CD4-positive, alpha-beta T cell treated with Interleukin-1 beta for 1 hour (primary cell): ENCODE results near the gene TMEM213.
A peak's percentile ranks its signal among the peaks of the same experiment; 100 is the strongest.

Experiments
- DNase-seq, 2 donors: peaks; one replicate each; pipeline ENCODE4 v3.0.0-alpha.2; 2020 to 2022

The TMEM213 gene

GRCh38 chr7:138843632-138844580 lies 46.1 kb downstream of the TMEM213 start:
- DNase-seq: no peak

GRCh38 chr7:138845711-138846110 lies 47.9 kb downstream of the TMEM213 start:
- DNase-seq: no peak

DNA sequence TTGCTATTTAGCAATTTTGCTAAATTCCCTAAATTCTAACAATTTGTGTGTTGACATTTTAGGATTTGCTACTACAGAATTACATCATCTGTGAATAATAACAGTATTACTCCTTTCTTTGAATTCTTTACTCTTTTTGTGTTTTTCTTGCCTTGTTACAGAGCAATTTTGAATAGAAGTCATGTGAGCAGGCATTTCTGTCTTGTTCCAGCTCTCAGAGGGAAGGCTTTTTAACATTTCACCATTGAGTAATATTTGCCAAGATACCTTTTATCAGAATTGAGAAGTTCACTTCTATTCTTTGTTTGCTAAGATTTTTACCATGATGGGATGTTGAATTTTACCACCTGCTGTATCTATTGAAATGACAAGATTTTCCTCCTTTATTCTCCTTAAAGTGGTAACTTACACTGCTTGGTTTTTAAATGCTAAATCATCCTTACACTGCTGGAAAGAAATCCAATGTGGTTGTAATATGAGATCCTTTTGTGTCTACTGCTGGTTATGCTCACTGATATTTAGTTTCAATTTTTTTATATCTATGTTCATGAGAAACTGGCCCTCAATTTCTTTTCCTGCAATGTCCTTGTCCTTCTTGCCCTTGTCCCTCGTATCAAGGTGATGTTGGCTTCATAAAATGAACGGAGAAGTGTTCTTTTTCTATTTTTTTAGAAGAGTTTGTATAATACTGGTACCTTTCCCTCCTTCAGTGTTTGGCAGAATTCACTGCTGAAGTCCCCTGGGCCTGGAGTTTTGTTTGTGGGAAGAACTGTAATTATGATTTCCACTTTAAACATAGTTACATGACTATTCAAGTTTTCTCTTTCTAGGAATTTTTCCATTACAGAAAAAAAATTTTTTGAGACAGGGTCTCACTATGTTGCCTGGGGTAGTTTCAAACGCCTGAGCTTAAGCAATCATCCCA lies 50.5 kb downstream of the TMEM213 start:
- DNase-seq: no peak

GRCh38 chr7:138849701-138850100 lies 51.9 kb downstream of the TMEM213 start:
- no peak for DNase-seq

- DNase-seq: no peak
These were observed 54.7 kb downstream of the TMEM213 start for GRCh38 chr7:138852469-138852868.

GRCh38 chr7:138853448-138853847 lies 55.7 kb downstream of the TMEM213 start:
- no peak for DNase-seq

GRCh38 chr7:138854115-138854645 lies 56.4 kb downstream of the TMEM213 start:
- DNase-seq: no peak

GRCh38 chr7:138857728-138858127 lies 59.9 kb downstream of the TMEM213 start:
- no peak for DNase-seq

DNA sequence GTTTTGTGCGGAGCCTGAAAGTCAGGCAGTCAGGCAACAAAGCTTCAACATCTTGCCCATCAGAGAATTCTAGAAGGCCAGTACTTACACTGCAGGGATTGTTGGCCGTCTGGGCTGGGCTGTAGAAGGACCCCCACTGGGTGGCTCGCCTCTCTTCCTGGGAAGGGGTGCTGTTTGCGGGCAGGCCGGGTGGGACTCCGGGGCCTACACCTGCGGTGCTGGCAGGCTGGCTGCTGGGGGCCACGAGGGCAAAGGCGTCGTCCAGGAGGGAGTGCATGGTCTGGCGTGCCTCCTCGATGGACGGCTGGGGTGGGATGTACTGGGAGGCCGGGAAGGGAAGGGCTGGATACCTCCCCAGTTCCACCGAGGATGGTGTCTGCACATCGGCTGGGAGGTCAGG lies 63.3 kb downstream of the TMEM213 start:
- DNase-seq: no peak

- no peak for DNase-seq
These were observed 66.1 kb downstream of the TMEM213 start for GRCh38 chr7:138863931-138864330.

- no peak for DNase-seq
These were observed 66.9 kb downstream of the TMEM213 start for GRCh38 chr7:138864667-138865066.

GRCh38 chr7:138865843-138866242 lies 68.0 kb downstream of the TMEM213 start:
- peak; percentile 22 to 39 for DNase-seq

DNA sequence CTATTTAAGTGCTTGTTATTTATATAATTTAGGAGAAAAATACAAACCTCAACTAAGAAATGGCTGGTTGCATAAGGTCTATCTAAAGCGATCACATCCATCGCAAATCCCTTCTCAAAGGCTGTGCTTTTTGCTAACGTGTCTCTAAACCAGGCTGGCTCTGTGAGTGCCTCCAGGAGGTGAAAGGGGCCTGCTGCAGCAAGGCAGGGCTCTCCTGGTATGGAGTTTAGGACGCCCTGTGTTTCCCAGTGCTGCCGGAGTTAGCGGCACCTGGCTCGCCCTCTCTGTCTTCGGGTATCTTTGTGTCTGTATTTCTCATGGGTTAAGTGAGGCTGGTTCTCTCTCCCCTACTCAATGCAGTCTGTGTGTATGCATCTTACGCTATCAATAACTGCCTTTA lies 68.6 kb downstream of the TMEM213 start:
- DNase-seq: no peak

DNA sequence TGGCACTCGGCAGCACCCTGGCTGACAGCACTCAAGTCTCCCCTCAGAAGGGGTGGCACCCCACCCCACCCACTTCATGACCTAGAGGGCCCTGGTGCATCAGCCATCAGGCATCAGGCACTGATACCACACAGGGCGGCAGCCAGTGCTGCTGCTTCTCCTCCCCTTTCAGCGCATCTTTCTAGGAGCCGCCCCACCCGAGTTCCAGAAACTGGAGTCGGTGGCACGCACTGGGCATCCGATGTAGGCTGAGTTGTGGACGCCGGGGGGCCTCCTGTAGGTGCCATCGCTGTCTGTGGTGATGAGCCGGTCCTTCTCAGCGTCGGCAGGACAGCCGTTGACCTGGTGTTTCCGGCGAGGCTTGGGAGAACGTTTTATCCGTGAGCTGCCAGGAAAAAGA lies 70.0 kb downstream of the TMEM213 start:
- no peak for DNase-seq

DNA sequence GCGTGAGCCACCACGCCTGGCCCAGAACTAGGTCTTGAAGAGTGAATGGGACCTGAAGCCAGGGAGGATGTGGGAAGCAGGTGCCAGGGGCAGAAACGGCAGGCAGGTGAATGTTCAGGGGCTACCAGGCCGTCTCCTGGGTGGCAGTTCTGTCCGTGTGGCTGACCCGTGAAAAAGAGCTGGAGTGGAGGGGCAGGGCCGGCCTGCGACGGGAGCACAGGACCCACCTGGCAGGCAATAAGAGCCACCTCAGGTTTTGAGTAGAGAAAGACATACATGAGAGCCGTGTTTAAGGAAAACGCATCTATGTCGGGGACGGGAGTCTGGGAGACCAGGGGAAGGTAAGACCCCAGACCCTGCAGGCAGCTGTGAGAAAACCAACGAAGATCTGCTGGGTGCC lies 70.9 kb downstream of the TMEM213 start:
- DNase-seq: no peak

- DNase-seq: no peak
These were observed 71.6 kb downstream of the TMEM213 start for GRCh38 chr7:138869353-138869752.

DNA sequence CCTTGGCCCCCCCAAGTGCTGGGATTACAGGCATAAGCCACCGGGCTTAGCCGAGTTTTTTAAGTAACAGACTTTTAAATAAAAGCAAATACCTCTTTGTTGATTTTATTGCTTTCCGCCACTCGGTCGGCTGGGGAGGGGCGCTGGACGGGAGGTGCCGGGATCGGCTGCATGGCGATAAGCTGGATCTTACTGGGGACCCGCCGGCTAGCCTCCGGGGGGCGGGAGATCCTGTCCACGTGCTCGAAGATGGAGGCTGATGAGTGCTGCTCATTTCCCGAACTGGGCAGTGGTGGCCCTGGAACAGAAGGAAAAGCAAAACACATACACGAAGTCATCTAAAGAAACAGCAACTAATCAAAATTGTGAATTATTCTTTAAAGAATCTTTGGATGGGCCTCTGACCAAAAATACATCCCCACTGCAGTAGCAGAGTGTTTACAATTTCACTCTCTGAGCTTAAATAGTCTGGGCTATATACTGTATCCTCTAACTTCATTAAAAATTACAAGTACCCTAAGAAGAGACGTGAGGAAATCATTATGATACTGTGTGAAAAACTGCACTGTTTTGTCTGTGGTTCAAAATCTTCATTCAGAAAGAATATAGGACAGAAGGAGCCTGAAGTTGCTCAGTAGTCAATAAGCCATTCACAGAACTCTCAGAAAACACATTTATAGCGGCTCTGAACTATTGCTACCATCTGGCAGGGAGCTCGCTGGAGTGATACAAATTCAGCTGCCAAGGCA lies 73.4 kb downstream of the TMEM213 start:
- no peak for DNase-seq

DNA sequence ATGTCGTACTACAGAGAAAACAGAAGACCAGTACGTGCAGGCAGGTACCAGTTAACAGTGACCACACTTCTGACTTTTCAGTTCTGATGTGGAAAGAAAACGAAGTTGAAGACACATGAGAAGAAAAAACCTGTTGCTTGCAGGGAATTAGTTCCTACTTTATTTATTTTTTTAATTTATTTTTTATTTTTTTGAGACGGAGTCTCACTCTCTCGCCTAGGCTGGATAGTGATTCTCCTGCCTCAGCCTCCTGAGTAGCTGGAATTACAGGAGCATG lies 74.0 kb downstream of the TMEM213 start:
- DNase-seq: no peak

- DNase-seq: no peak
These were observed 74.8 kb downstream of the TMEM213 start for GRCh38 chr7:138872576-138872975.

GRCh38 chr7:138873220-138873892 lies 75.6 kb downstream of the TMEM213 start:
- no peak for DNase-seq

- DNase-seq: peak; percentile 43 to 61
These were observed 78.0 kb downstream of the TMEM213 start for GRCh38 chr7:138875794-138876193.

DNA sequence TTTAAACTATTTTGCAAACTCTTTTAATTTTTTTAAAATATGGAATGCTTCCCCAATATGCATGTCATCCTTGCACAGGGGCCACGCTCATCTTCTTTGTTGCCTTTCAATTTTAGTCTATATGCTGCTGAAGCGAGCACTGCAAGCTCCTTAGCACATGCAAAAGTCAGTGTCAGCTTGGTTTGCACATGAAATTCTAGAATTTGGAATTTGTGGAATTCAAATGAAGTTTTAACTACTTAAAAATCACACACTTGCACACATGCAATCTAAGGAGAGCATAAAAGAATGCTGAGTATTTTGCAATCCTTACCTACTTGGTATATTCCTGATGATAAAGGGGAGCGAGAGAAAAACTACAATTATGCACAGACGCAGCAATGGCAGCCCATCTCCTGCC lies 78.5 kb downstream of the TMEM213 start:
- DNase-seq: no peak
